NCI-H510A treated with DMSO at 0.1 percent for 48 hours (cell line): Measurements from ENCODE around the gene CPT1B.

Source experiments
- DNase-seq: peaks from one replicate; lab custom pipeline; 2025; lab: John Stamatoyannopoulos, UW

The CPT1B gene

DNA sequence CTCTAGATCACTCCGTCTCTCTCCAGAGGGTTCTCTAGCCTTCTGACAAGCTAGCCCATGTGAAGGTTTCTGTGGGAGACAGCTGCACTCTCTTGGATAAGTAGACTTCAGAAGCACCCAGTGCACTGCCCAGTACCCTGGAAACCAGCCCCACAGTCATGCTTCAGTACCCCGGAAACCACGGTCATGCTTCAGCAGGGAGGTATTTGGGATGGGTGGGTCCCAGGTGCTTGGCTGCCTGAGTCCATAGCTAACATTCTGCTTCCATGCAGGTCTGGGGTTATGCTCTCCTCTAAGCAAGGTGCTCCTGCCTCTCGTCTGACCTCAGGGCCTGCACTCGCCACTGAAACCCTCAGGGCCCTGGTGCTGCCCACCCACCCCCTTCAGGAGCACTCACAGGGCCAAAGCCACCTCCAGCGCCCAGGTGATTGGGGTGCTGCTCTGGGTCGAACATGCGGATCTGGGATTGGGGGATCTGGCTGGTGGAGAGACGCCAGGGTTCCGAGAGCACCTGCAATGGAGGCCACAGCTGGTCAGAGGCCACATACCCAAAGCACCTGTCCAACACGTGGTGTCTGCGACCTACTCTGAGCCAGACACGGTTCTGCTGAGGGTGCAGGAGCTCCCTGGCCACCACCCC, 8.2 kb downstream of the CPT1B start:
- no peak for DNase-seq

DNA sequence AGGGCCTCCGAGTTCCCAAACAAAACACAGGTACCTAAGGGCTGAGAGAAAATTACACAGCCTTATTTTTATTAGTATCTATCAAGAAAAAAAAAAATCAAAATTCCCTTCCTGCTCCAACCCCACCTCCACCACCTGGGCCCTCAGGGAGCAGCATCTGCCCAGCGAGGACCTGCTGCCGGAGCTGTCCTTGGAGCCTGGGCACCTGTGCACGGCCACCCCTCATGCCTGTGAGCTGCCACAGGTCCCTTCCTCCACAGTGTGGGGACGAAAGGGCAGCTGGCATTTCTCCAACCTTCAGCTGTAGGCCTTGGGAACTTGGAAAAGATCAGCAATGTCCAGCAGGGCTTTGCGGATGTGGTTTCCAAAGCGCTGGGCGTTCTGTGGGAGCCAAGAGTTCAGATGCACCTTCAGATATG, 9.2 kb downstream of the CPT1B start:
- DNase-seq, result no peak

DNA sequence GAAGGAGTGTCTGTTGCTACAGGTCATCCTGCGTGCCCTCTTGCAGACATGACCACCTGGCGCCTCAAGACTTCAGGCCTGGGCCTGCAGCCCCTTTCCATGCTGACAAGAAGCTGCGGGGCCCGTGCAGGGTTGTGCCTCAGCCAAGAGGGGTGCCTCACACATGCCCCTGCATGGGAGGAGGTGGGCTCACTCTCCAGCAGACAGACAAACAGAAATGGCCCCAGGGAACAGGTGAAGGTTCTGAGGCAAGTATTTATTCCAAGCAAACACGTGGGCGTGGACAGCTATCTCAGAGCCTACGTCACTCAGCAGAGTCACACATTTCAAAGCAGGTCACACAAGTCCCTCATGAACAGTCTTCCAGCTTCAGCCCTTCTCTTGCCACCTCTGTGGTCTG, 9.6 kb downstream of the CPT1B start:
- DNase-seq, result no peak

DNA sequence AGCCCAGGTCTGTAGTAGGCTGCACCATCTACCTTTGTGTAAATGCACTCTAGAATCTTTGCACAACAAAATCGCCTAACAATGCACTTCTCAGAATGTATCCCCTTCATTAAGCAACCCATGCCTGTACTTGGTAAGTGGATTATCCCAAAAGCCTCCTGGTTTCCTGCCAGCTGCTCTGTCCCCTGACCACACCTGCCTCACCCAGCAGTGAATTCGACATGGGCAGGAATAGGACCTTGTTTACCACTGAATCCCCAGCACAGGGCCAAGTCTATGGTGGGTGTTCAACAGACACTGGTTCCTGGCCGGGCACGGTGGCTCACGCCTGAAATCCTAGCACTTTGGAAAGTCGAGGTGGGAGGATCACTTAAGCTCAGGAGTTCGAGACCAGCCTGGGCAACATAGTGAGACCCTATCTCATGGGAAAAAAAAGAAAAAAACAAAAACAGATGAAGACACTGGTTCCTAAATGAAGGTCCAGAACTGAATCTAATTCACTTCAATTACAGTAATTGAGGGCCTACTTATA, 10.4 kb downstream of the CPT1B start:
- no peak for DNase-seq

DNA sequence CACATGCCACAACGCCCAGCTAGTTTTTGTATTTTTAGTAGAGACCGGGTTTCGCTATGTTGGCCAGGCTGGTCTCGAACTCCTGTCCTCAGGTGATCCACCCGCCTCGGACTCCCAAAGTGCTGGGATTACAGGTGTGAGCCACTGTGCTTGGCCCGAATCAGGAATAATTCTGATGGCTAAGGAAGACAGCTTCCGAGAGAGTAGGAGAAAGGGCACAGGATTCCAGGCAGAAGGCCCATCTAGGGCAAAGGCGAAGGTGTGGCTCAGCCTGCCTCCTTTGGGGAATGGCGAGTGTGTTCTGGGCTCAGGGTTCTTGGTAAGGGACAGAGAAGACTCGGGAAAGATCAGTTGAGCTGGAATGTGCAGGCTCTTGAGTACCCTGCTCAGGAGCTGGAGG, 13.9 kb downstream of the CPT1B start:
- DNase-seq, result no peak

DNA sequence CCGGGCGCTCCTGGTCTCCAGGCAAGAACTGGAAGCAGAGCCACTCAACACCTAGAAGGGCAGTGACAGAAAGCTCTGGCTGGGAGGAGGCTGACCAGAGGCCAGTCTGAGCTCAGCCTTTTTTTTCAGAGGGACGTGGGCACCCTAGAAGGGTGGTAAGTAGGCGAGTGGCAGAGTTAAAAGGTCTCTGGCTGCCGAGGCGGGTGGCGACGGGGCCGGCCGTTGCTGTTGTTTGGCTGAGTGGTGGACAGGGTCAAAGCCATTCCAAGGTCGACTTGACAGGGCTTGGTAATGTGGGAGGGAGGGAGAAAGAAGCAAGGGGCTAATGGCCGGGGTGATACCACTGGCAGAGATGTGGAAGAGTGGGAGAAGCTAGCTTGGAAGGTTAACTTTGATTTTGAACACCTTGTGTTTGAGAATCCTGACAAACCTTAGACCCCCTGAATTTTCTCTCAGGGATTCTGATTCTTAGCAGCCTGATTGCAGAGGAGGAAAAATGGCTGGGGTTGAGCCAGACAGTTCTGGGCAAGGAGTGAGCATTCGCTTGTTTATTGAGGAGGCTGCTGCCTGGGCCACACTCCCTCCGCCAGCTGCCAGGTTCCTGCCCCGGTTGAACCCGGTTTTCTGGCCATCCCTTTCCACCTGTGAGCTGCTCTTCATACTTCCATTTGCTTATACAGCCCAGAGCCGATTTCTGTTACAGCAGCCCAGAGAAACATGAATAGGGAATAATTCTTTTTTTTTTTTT, 14.6 kb downstream of the CPT1B start:
- DNase-seq, result no peak

DNA sequence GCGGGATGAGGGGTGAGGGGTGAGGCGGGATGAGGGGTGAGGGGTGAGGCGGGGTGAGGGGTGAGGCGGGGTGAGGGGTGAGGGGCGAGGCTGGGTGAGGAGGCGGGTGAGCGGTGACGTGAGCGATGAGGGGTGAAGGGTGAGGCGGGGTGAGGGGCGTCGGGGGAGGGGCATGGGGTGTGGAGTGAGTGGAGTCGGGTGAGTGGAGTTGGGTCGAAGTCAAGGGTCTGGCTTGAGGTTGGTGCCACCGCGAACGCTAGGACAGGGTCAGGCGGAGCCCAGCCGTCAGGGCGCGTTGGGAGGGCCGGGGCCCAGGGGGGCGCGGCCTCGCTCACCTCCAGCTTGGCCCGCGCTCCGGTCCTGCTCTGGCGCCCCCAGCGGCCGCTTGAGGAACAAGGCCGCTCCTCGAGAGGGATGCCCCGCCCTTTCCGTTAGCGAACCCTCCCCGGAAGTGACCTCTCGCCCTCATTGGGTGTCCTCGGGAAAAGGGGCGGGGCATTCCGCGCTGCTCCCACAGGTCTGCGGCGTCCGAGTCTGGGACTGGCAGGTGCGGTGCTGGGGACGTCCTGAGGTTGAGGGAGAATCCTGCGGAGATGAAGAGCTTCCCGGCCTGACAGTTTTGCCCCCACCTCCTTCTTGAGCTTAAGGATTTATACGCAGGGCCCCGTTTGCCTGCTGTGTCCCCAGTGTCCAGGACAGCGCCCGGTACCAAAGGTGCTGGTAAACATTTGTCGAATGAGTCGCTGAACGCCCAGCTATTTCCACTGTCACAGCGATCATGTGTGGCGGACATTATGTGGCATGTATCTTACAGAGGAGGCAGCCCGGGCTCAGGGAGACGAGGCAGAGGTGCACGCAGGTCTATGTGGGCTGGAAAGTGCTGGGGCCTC, 15.5 kb downstream of the CPT1B start, which contains the start of gene SYCE3:
Gene SYCE3, minus strand, starts transcription at position 397 of the 890 bp plus-strand sequence. CDS start 6,514 bp downstream, outside the sequence.
- DNase-seq, result peak; percentile 87

DNA sequence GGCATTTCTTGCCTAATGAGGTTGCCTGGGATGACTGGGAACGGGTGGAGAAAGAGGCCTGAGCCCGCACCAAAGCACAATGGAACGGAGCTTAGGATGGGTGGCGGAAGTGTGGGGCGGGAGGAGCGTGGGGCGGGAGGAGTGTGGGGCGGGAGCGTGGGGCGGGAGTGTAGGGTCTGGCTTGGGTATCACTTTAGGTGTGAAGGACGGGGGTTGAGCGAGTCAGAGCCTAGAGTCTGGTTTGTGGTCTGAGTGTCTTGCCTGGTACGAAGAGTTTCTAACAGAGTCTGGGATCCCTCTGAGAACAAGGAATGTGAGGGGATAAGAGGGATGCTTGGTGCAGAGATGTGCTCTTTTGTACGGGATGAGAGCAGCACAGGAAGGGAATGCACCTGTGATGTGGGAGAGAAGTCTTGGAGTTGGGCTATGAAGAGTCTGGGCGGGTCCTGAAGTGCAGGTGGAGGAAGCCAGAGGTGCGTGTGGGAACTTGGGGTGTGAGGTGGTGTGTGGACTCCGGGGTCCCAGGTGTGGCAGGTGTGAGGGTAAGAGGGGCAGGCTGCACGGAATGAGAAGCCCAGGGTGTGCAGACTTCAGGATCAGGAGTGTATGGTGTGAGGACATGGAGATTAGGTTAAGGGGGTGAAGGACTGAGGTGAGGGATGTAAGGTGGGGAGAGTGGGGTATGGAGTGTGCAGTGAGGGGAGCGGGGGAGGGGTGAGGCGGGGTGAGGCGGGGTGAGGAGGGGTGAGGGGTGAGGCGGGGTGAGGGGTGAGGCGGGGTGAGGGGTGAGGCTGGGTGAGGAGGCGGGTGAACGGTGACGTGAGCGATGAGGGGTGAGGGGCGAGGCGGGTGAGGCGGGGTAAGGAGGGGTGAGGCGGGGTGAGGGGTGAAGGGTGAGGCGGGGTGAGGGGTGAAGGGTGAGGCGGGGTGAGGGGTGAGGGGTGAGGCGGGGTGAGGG, 16.5 kb downstream of the CPT1B start:
- no peak for DNase-seq

DNA sequence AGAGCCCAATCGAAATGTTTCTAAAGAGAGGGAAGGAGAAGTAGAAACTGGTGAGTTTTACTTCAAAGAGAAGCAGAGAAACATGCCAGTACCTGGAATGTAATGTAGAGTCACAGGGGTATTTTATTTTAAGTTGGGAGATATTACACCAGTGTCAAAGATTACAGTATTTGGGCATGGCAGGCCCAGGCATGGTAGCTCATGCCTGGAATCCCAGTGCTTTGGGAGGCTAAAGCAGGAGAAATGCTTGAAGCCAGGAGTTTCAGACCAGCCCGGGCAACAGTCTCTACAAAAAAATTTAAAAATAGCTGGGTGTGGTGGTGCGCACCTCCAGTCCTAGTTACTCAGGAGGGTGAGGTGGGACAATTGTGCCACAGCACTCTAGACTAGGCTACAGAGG, 18.2 kb downstream of the CPT1B start:
- no peak for DNase-seq

DNA sequence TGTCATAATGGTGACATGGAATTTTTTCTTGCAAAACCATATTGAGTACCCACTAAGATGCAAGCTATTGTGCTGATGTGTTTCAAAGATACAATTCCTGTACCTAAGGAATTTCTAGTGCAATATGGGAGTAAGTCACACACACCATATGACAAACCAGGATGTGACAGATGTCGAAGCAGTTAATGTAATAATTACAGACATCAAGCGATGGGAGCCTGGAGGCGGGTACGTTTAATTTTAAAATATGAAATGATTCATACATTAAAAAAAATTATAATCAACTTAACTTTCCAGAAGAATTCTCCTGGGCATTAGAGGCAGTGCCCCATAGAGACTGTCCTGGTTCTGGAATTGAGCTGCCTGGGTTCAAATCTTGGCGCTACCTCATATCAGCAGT, 21.5 kb downstream of the CPT1B start:
- no peak for DNase-seq

DNA sequence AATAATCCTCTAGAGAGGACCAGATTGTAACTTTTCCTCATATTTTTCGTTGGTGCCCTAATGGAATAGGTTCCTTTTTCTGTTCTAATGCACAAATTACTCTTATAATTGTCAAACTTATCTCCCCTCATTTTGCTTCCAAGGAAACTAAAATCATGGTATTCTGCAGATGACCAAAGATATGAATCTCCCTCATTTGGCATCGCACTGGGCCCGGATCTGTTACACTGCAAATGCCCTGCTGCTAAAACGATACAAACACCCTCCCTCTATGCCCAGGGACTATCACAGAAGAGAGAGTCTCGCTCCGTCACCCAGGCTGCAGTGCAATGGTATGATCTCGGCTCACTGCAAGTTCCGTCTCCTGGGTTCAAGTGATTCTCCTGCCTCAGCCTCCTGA, 24.9 kb downstream of the CPT1B start:
- no peak for DNase-seq

DNA sequence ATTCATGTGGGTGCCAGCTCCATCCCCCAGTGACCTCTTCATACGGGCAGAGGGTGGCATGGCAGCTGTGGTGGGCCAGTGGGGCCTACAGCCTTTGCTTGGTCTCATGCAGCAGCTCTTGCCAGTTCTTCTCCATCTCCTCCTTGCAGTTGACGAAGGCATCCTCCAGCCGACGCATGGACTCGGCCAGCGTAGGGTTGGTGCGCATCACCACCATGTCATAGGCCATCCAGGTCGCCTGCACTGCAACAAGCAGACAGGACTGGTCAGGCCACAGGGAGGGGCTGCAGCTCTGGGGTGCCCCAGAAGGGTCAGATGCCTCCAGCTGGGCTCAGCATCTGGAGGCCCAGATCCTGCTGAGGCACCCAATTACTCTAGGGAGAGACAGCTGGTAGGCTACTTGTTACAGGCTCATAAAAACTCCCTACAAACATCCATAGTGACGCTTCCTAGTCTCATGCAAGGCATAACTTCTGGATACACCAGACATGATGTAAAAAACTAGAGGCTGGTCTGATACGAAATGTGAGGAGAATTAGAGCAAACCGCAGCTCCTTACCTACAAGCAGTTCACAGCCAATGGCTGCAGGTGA, 27.0 kb downstream of the CPT1B start:
- no peak for DNase-seq

DNA sequence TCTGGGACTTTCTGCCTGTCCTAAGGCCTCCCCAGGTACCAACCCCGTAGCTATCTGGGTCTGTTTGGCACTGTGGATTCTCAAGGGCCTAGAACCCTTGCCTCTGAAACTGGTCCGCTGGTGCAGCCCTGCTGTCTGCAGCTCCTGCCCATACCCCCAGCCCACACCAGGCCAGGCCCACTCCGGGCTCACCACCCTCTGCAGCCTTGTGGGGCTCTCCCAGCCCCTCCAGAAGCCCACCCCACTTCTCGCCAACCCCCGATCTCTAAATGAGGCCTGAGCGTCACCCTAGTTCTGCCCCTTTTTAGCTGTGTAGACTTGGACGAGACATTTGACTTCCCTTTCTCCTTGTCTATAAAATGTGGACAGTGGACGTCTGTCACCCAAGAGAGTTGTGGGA, 27.8 kb downstream of the CPT1B start:
- no peak for DNase-seq

DNA sequence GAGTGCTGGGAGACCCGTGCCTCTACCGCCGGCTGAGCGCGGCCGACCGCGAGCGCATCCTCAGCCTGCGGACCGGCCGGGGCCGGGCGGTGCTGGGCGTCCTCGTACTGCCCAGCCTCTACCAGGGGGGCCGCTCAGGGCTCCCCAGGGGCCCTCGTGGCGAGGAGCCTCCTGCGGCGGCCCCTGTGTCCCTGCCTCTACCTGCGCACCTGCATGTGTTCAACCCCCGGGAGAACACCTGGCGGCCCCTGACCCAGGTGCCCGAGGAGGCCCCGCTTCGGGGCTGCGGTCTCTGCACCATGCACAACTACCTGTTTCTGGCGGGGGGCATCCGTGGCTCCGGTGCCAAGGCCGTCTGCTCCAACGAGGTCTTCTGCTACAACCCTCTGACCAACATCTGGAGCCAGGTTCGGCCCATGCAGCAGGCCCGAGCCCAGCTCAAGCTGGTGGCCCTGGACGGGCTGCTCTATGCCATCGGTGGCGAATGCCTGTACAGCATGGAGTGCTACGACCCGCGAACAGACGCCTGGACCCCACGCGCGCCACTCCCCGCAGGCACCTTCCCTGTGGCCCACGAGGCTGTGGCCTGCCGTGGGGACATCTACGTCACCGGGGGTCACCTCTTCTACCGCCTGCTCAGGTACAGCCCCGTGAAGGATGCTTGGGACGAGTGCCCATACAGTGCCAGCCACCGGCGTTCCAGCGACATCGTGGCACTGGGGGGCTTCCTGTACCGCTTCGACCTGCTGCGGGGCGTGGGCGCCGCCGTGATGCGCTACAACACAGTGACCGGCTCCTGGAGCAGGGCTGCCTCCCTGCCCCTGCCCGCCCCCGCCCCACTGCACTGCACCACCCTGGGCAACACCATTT, 29.1 kb downstream of the CPT1B start:
- no peak for DNase-seq

DNA sequence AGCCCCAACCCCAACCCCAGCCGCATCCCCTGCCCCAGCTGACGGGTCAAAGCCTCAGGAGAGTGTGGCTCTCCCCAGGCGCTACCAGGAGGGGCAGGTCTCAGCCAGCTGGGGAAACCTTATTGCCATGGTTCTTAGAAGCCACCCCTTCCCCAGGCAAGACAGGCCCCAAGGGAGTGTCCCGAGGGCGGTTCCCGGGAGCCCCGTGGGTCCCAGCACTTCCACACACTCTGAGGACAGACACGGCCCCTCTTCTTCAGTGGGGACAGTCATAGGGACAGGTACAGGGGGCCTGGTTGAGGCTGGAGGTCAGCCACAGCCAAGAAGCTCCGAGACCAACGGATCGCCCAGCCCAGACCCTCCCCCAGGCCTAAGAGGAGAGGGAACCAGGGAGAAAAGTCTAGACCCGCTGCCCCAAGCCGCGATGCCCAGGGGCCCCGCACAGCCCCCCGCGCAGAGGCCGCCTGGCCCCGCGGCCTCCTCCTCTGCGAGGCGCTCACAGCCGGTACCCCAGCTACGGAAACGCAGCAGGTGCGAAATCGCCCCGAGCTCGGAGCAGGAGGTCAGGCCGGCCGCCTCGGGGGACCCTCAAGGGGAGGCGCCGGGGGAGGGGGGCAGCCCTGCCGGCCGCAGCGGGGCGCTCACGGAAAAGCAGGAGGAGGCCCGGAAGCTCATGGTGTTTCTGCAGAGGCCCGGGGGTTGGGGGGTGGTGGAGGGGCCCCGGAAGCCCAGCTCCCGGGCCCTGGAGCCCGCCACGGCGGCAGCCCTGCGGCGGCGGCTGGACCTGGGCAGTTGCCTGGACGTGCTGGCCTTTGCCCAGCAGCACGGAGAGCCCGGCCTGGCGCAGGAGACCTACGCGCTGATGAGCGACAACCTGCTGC, 29.9 kb downstream of the CPT1B start:
- DNase-seq, result no peak

DNA sequence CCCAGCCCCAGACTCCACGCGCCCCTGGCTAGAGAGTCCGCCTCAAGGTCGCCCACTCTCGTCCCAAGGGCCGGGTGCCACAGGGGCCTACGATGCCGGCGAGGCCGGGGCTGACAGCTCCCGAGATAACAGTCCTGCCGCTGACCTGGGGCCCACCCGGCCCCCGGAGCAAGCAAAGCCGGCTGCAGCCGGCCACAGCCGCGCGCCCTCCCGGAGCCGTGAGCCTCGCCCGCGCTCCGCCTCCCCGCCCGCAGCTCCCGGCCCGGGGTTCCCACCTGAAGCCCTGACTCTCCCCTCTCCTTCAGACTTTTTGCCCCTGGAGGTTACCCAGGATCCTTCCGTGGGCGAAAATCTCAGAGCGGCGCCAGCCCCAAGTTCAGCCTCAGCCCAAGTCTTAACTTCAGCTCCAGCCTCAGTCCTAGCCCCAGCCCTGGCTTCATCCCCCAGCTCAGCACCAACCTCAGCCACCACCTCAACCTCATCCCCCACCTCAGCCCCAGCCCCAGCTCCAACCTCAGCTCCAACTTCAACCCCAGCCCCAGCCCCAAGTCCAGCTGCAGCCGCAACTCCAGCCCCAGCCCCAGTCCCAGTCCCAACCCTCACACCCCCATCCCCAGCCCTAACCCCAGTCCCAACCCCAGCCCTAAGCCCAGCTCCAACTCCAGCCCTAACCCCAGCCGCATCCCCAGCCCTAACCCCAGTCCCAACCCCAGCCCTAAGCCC, 30.8 kb downstream of the CPT1B start:
- DNase-seq, result no peak

DNA sequence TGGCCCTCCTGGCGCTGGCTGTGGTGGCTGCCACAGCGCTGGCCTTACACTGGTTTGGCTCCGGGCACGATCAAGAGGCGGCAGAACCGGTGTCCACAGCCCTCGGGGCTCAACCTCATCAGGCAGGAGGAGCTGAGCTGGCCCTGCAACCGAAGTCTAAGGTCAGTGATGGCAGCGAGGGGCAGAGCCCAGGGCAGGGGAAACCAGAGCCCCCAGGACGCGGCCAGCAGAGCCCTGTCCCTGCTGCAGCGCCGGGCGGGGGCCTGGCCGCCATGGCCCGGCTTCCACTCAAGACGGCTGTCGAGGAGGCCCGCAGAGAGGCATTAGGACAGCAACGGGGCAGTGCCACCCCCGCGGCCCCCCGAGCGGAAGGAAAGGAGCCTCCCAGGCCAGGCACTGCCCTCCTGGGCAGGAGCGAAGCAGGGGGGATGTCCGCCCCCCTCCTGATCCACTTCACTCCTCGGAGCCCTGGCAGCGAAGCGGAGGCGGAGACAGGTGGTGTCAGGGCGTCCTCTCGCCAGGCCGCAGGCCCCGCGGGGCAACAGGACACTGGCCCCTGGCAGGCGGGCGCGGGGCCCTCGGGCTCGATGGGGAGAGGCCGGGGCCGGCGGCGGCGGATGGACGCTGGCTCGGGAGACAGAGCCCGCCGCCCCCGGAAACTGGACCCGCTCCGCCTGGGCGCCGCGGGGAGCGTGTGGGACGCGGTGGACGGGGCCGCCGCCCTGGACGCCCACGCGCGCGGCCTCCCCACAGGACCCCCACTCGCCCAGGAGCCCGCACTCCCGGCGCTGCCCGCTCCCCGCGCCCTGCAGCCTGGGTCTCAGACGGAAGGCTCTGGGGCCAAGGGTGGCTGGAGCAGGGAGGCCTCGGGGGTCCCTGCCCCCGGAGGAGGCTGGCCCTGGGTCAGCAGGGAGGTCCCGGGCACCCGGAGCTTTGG, 31.6 kb downstream of the CPT1B start:
- DNase-seq, result no peak
